Psoas muscle (tissue), 8 donors: ENCODE results near the gene PSMD2. TPM values are rescaled to one million over a fixed set of nuclear protein-coding genes. Genes with fewer than 3 reads are reported as not detected.
A peak's percentile ranks its signal among the peaks of the same experiment; 100 is the strongest.

ENCODE experiments used
- ATAC-seq, 4 donors: fragments of 200-7000 bp; cut with Tn5 transposase; one replicate each; pipeline ENCODE4 v1.9.1; 2020; ENCODE audit warnings: moderate library complexity in 3 of 4, mild to moderate bottlenecking in 2 of 4
- DNase-seq, 2 donors: peaks; one replicate each; pipeline ENCODE4 v3.0.0-alpha.2; 2020
- H3K27ac ChIP-seq: fragments of 200-600 bp; one replicate; pipeline ENCODE4 v1.8.0; 2022
- H3K27me3 ChIP-seq, 3 donors: fragments of 200-600 bp in 1 of 3; one replicate each; pipeline versions ENCODE4 v1.6.1 to v1.8.0; 2013 to 2022; ENCODE audit warnings: low read length in 2 of 3, mild to moderate bottlenecking in 2 of 3, moderate library complexity in 1 of 3; ENCODE audit not compliant: insufficient read depth in 3 of 3
- H3K36me3 ChIP-seq, 2 donors: fragments of 200-600 bp in 1 of 2; one replicate each; pipeline versions ENCODE4 v1.6.1 to v1.8.0; 2013 to 2022; ENCODE audit warnings: low read depth in 1 of 2, mild to moderate bottlenecking in 1 of 2, moderate library complexity in 1 of 2; ENCODE audit not compliant: insufficient read depth in 1 of 2
- H3K4me1 ChIP-seq: fragments of 200-600 bp; one replicate; pipeline ENCODE4 v1.8.0; 2022
- H3K4me3 ChIP-seq: fragments of 200-600 bp; one replicate; pipeline ENCODE4 v1.8.0; 2022; ENCODE audit warnings: mild to moderate bottlenecking
- H3K9me3 ChIP-seq: fragments of 200-600 bp; one replicate; pipeline ENCODE4 v1.8.0; 2022
- WGBS, 3 donors: extraction: QIAGEN DNeasy Blood & Tissue Kit; methylation state at CpG; one replicate each; pipeline versions ENCODE4 v1.1.6 to v1.1.7; 2013; 5-methylcytosine and 5-hydroxymethylcytosine counted together
- intact Hi-C, 2 donors: fragments of 100-400 bp; cut with DNase I; formaldehyde crosslinking; loops; one replicate each; pipeline versions ENCODE4 v1.11.0 to v1.14.2; 2022
- polyA plus RNA-seq, 3 donors: library from polyadenylated mRNA; stranded (reverse); fragments of 200-250 nt; gene quantifications; one replicate each; pipeline ENCODE4 v1.2.3, GENCODE V29; 2013
- total RNA-seq, 4 donors: library from RNA; stranded (reverse); fragmentation: NEBNext Ultra II Directional in 2 of 4; extraction: Animal tissue kit (Norgen Biotek cat#: 25700) in 2 of 4; gene quantifications; one replicate each; pipeline versions ENCODE4 v1.2.1 to v1.2.4, GENCODE V29; 2021 to 2023
- TF ChIP-seq, protein P1 (sequence below): fragments of 200-600 bp; IDR thresholded peaks from one replicate; pipeline ENCODE4 v1.8.0; 2022; ENCODE audit warnings: antibody characterized with exemption
- donor health status: healthy with polysubstance abuse.
- donor health status: DM: no; HTN: no; CAD: no; lungs with moderate emphysema.
- donor health status: Bipolar disorder and iron deficiency.
- donor health status: healthy.
- donor health status: DM: yes; HTN: yes; CAD: no.
- donor health status: DM: no; HTN: no; CAD: no.
- donor health status: DM: no; HTN: no; CAD: no.
- donor health status: DM: yes; HTN: yes; CAD: no.

PSMD2 gene
- total and polyA plus RNA-seq, 7 donors = 338 to 898 (median 430) TPM

DNA sequence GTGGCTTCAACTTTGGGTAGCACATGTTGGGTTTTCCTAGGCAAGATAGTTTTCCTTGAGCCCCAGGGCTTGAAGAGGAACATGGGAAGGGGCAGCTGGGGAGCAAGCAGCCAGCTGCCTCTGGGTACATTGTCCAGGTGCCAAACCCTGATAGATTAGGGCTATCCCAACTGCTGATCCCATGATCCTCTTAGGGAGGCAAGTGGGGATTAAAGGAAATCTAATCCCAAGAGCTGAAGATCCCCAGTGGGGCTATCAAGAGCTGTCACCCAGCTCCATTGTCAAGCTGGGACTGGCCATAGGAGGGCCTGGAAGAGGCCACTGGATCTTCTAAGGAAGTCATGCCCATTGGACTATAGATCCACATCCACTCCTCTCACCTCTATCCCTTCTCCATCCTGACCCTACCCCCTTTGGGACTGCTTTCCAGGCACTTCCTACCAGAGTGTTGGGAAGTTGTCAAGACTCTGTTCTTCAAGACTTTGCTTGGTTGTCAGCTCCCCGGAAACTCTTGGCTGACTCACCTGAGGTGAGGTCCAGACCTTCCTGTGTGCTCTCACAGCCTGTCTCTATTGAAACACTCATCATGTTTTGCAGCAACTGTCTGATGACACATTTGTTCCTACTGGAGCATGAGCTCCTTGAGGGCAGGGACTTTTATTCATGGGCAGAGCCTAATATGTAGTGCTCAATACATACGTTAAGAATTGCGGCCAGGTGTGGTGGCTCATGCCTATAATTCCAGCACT is 43.6 kb upstream of the PSMD2 start:
- Histone ChIP-seq H3K27me3 (peaks cover 0 to 20% (median 6%) of the 10 kb centered on the region in 3 donors), H3K4me3 (no peak overlapping the region), H3K9me3 (no peaks in the 10 kb centered on the region), H3K36me3 (no peaks in the 10 kb centered on the region), H3K4me1 (peaks cover 4% of the 10 kb centered on the region), H3K27ac (no peak overlapping the region)
- TF ChIP-seq, protein P1, sequence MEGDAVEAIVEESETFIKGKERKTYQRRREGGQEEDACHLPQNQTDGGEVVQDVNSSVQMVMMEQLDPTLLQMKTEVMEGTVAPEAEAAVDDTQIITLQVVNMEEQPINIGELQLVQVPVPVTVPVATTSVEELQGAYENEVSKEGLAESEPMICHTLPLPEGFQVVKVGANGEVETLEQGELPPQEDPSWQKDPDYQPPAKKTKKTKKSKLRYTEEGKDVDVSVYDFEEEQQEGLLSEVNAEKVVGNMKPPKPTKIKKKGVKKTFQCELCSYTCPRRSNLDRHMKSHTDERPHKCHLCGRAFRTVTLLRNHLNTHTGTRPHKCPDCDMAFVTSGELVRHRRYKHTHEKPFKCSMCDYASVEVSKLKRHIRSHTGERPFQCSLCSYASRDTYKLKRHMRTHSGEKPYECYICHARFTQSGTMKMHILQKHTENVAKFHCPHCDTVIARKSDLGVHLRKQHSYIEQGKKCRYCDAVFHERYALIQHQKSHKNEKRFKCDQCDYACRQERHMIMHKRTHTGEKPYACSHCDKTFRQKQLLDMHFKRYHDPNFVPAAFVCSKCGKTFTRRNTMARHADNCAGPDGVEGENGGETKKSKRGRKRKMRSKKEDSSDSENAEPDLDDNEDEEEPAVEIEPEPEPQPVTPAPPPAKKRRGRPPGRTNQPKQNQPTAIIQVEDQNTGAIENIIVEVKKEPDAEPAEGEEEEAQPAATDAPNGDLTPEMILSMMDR = no peak
- 91 to 97% (median 95%) methylated on average over 3 of the region's 3 CpGs for WGBS, 3 donors
- intact Hi-C loops = loop anchor here in 1 of 2 donors (10.0 kb wide), 1 partner anchor 361 kb away; no protein-coding TSS in a partner anchor
- no peak for ATAC-seq
- no peak for DNase-seq

DNA sequence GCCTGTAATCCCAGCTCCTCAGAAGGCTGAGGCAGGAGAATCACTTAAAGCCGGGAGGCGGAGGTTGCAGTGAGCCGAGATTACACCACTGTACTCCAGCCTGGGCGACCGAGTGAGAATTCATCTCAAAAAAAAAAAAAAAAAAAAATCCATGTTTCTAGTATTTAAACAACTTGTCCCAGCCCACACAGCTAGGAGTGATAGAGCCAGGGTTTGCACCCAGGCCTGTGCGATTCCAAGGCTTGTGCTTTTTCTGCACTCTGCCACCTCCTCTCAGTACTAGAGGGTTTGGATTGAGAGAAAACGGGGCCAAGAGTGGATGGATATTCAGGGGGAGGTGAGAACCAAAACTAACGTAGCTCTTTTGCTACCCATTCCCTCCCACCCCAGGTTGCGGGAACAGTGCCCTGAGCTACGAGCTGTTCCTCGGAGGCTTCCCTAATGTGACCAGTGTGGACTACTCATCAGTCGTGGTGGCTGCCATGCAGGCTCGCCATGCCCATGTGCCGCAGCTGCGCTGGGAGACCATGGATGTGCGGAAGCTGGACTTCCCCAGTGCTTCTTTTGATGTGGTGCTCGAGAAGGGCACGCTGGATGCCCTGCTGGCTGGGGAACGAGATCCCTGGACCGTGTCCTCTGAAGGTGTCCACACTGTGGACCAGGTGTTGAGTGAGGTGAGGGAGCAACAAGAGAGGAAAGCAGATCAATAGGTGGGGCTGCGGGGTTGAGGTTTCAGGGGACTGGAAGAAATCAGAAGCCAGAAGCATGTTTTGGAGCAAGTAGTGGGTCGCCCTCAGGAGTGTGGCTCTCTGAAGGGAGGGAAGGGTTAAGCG is 41.7 kb upstream of the PSMD2 start:
- Histone ChIP-seq H3K36me3 (no peaks in the 10 kb centered on the region), H3K27ac (no peak overlapping the region), H3K27me3 (peaks cover 0 to 37% (median 9%) of the 10 kb centered on the region in 3 donors), H3K9me3 (no peaks in the 10 kb centered on the region), H3K4me1 (peaks cover 11% of the 10 kb centered on the region), H3K4me3 (no peak overlapping the region)
- ATAC-seq (no peak), DNase-seq (no peak)
- TF ChIP-seq, protein P1 = no peak
- intact Hi-C loops = loop anchor here in 1 of 2 donors (10.0 kb wide), 1 partner anchor 362 kb away; no protein-coding TSS in a partner anchor
- WGBS, 3 donors = 90 to 93% (median 91%) methylated on average over 23 of the region's 23 CpGs

DNA sequence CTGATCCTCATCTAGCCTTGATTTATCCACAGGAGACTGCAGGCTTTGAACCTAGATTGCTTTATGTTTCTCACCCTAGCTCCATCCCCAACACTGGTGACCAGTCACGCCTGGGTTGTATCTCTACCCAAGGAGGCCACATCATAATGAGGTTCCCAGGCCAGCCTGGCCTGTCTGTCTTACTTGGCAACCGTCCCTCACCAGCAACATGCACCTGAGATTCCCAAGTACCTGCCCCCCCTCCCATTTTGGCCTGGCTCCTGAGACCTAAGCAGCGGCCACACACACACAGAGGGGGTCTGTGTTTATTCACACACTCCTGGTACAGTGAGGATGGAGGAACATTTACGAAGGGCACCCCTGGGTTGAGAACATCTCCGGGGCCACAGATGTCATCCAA is 40.1 kb upstream of the PSMD2 start:
- Histone ChIP-seq H3K4me3 (no peak overlapping the region), H3K27ac (no peak overlapping the region), H3K4me1 (peaks cover 18% of the 10 kb centered on the region), H3K9me3 (no peaks in the 10 kb centered on the region), H3K36me3 (no peaks in the 10 kb centered on the region), H3K27me3 (peaks cover 0 to 53% (median 9%) of the 10 kb centered on the region in 3 donors)
- whole genome bisulfite sequencing, 3 donors = 86 to 91% (median 88%) methylated on average over 5 of the region's 5 CpGs
- TF ChIP-seq, protein P1 = no peak
- intact Hi-C loops = loop anchor here in 1 of 2 donors (10.0 kb wide), 1 partner anchor 364 kb away; no protein-coding TSS in a partner anchor
- DNase-seq = no peak
- ATAC-seq = no peak

DNA sequence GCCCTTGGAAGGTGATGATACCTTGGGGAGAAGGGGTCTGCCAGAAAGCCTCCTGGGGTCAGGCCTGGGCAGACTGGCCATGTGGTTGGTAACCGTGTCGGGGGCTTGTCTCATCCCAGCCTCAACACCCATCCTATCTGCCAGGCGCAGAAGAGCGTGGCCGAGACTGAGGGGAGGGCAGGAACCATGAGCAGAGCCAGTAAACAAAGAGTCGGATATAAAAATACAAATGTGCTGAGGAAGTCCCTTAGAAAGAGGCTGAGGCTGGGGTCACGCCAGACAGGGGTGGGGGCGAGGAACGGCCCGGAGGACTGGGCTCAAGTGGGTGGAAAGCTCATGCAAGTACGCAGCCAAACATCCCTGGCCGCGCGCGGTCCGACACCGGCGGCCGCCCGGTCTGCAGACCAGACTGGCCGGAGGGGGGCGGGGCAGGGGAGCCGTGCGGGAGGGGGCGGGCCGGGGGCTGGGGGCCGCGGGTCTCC is 39.6 kb upstream of the PSMD2 start:
- no peak for DNase-seq
- H3K4me3 ChIP-seq = peak overlapping the region; percentile 28
- intact Hi-C loops = loop anchor here in 1 of 2 donors (10.0 kb wide), 1 partner anchor 365 kb away; no protein-coding TSS in a partner anchor
- H3K27ac ChIP-seq = no peak overlapping the region
- TF ChIP-seq, protein P1 = no peak
- ATAC-seq = peak in 1 of 4 donors; percentile 31
- WGBS, 3 donors = 12 to 23% (median 16%) methylated on average over 11 to 28 of the region's 28 CpGs
- H3K4me1 ChIP-seq = peaks cover 18% of the 10 kb centered on the region
- peaks cover 0 to 58% (median 10%) of the 10 kb centered on the region in 3 donors for H3K27me3 ChIP-seq
- H3K9me3 ChIP-seq = no peaks in the 10 kb centered on the region
- H3K36me3 ChIP-seq = no peaks in the 10 kb centered on the region
